Testis (tissue), 2 donors: ENCODE measurements around the gene CLTC.

Experiments
- CTCF ChIP-seq, 3 experiments: fragments of 450-650 bp in 2 of 3; fragments of 200-600 bp in 1 of 3; sonication (generic) in 1 of 3; IDR thresholded peaks; one replicate each; pipeline ENCODE4 v1.5.1; 2016 to 2019; ENCODE audit warnings: antibody characterized with exemption in 3 of 3, mild to moderate bottlenecking in 2 of 3, moderate library complexity in 1 of 3
- POLR2A ChIP-seq: fragments of 450-650 bp; IDR thresholded peaks from one replicate; pipeline ENCODE4 v1.6.1; 2017; ENCODE audit warnings: antibody characterized with exemption, mild to moderate bottlenecking, moderate library complexity

- no peak for TF ChIP-seq CTCF (IDR thresholded peaks at IDR 0.05)
- TF ChIP-seq POLR2A = no peak
Observed at GRCh38 chr17:59611503-59611902, 8.2 kb upstream of the CLTC start.
